HepG2 (cell line): ENCODE results near the gene FGD4. TPM values are rescaled to one million over a fixed set of nuclear protein-coding genes. Genes with fewer than 3 reads are reported as not detected.
A peak's percentile ranks its signal among the peaks of the same experiment; 100 is the strongest.

Experiments
- ATAC-seq: fragments of 200-7000 bp; cut with Tn5 transposase; 3 replicates; pipeline ENCODE4 v1.9.1; 2020; ENCODE audit warnings: mild to moderate bottlenecking, moderate library complexity
- BruUV-seq: library from RNA; stranded (reverse); fragments of 400-500 nt; replicated peaks from 2 replicates; lab custom pipeline; 2021; lab: Mats Ljungman, UMichigan
- CTCF ChIA-PET: fragments of 300-600 bp; formaldehyde crosslinking; extraction: SDS; loops from one replicate; lab custom pipeline; 2021; ENCODE audit warnings: low total read pairs, inconsistent platforms, low intra/inter-chr PET ratio; lab: Yijun Ruan, JAX
- POLR2A ChIA-PET: fragments of 350-600 bp; sonication (Branson Sonifier 250); formaldehyde crosslinking; loops from one replicate; lab custom pipeline; 2020; ENCODE audit warnings: antibody characterized with exemption, inconsistent platforms; lab: Yijun Ruan, JAX
- DNase-seq: peaks from one replicate; pipeline ENCODE4 v3.0.0-alpha.2; 2015; ENCODE audit warnings: low spot score
- FAIRE-seq: peaks from 3 replicates; lab custom pipeline; 2011; peaks lifted over from hg19 to GRCh38; lab: Jason Lieb, UNC
- H2AFZ ChIP-seq: one replicate; pipeline ENCODE4 v1.6.1; 2011; ENCODE audit warnings: low read length, inconsistent platforms
- H3K27ac ChIP-seq: fragments of 300-600 bp; 3 replicates; pipeline ENCODE4 v1.8.0; 2011; ENCODE audit warnings: mixed run types, mild to moderate bottlenecking, mixed read lengths, low read length, inconsistent platforms; ENCODE audit not compliant: insufficient read depth; ENCODE audit errors: extremely low read length
- H3K27me3 ChIP-seq, 2 experiments: fragments of 200-600 bp in 1 of 2; 2 replicates in 1 of 2; 3 replicates in 1 of 2; pipeline versions ENCODE4 v1.6.0 to v1.8.0; 2011; ENCODE audit warnings: low read length in 2 of 2, mild to moderate bottlenecking in 2 of 2, moderate library complexity in 2 of 2, inconsistent platforms in 1 of 2; ENCODE audit not compliant: insufficient read depth in 2 of 2, control insufficient read depth in 1 of 2
- H3K36me3 ChIP-seq, 2 experiments: fragments of 200-600 bp in 1 of 2; replicated peaks in 1 of 2; 2 replicates in 1 of 2; 3 replicates in 1 of 2; pipeline versions ENCODE4 v1.5.1 to v1.8.0; 2011; ENCODE audit warnings: low read length in 2 of 2, inconsistent platforms in 1 of 2; ENCODE audit not compliant: insufficient read depth in 2 of 2, control insufficient read depth in 1 of 2
- H3K4me1 ChIP-seq: 2 replicates; pipeline ENCODE4 v1.5.1; 2012; ENCODE audit warnings: low read length, inconsistent platforms; ENCODE audit not compliant: insufficient read depth
- H3K4me2 ChIP-seq: 2 replicates; pipeline ENCODE4 v1.6.0; 2011; ENCODE audit warnings: low read depth, low read length, inconsistent platforms
- H3K4me3 ChIP-seq, 3 experiments: fragments of 200-600 bp in 1 of 3; sonication (generic), shearing (Covaris generic) in 1 of 3; replicated peaks in 1 of 3; 2 replicates each; pipeline ENCODE4 v1.5.1; 2011 to 2016; ENCODE audit warnings: low read length in 3 of 3, inconsistent platforms in 2 of 3, low read depth in 2 of 3, mild to moderate bottlenecking in 2 of 3, control low read depth in 1 of 3, mixed read lengths in 1 of 3; ENCODE audit not compliant: insufficient read depth in 1 of 3
- H3K79me2 ChIP-seq: one replicate; pipeline ENCODE4 v1.6.1; 2011; ENCODE audit warnings: low read length, inconsistent platforms; ENCODE audit not compliant: insufficient read depth
- H3K9ac ChIP-seq: 2 replicates; pipeline ENCODE4 v1.6.0; 2011; ENCODE audit warnings: mild to moderate bottlenecking, low read depth, low read length, inconsistent platforms; ENCODE audit not compliant: insufficient read depth
- H3K9me3 ChIP-seq: 2 replicates; pipeline ENCODE4 v1.5.1; 2012; ENCODE audit warnings: mild to moderate bottlenecking, low read length
- H4K20me1 ChIP-seq: 2 replicates; pipeline ENCODE4 v1.6.0; 2011; ENCODE audit warnings: inconsistent platforms, mild to moderate bottlenecking, low read length, moderate library complexity; ENCODE audit not compliant: insufficient read depth
- EP300 ChIP-seq, 3 experiments: sonication (generic) in 1 of 3; formaldehyde crosslinking in 1 of 3; IDR thresholded peaks; 2 replicates each; pipeline versions ENCODE4 v1.5.1 to v1.6.1; 2011 to 2020; ENCODE audit warnings: low read depth in 2 of 3, low read length in 2 of 3, borderline replicate concordance in 1 of 3, improper control_type of control experiment in 1 of 3, mild to moderate bottlenecking in 1 of 3, missing genetic modification reagents in 1 of 3, moderate library complexity in 1 of 3
- FOSL2 ChIP-seq: sonication (generic); formaldehyde crosslinking; IDR thresholded peaks from 2 replicates; pipeline ENCODE4 v1.4.0; 2020; ENCODE audit warnings: missing genetic modification reagents
- GATAD1 ChIP-seq: IDR thresholded peaks from 2 replicates; pipeline ENCODE4 v1.6.1; 2016; ENCODE audit warnings: missing genetic modification reagents, missing compliant biosample characterization
- HDAC2 ChIP-seq: sonication (generic); formaldehyde crosslinking; IDR thresholded peaks from 2 replicates; pipeline ENCODE4 v1.4.0; 2020; ENCODE audit warnings: missing genetic modification reagents
- PITX1 ChIP-seq: sonication (generic); formaldehyde crosslinking; IDR thresholded peaks from 2 replicates; pipeline ENCODE4 v1.5.1; 2020; ENCODE audit warnings: mild to moderate bottlenecking, missing genetic modification reagents
- RXRA ChIP-seq: sonication (generic); formaldehyde crosslinking; IDR thresholded peaks from 2 replicates; pipeline ENCODE4 v1.5.1; 2020; ENCODE audit warnings: missing genetic modification reagents
- SOX6 ChIP-seq, 2 experiments: fragments of 450-650 bp in 1 of 2; sonication (generic) in 1 of 2; formaldehyde crosslinking in 1 of 2; IDR thresholded peaks; 2 replicates each; pipeline versions ENCODE4 v1.4.0 to v1.6.1; 2017 to 2020; ENCODE audit warnings: antibody characterized with exemption in 1 of 2, mild to moderate bottlenecking in 1 of 2, missing genetic modification reagents in 1 of 2
- TBX2 ChIP-seq: sonication (generic); formaldehyde crosslinking; IDR thresholded peaks from 2 replicates; pipeline ENCODE4 v1.5.0; 2020; ENCODE audit warnings: missing genetic modification reagents, mild to moderate bottlenecking, borderline replicate concordance
- ZBTB8A ChIP-seq: sonication (generic); formaldehyde crosslinking; IDR thresholded peaks from 2 replicates; pipeline ENCODE4 v1.4.0; 2020; ENCODE audit warnings: mild to moderate bottlenecking, low read depth, missing genetic modification reagents, borderline replicate concordance
- ZEB1 ChIP-seq: IDR thresholded peaks from 2 replicates; pipeline ENCODE4 v1.6.1; 2012; ENCODE audit warnings: mild to moderate bottlenecking, low read depth, inconsistent platforms; ENCODE audit not compliant: insufficient replicate concordance
- ZKSCAN8 ChIP-seq: IDR thresholded peaks from 2 replicates; pipeline ENCODE4 v1.6.1; 2016; ENCODE audit warnings: borderline replicate concordance, missing genetic modification reagents, missing compliant biosample characterization
- ZNF121 ChIP-seq: sonication (generic); formaldehyde crosslinking; IDR thresholded peaks from 2 replicates; pipeline ENCODE4 v1.5.0; 2020; ENCODE audit warnings: mild to moderate bottlenecking, missing genetic modification reagents
- WGBS: methylation state at CpG from one replicate; pipeline ENCODE4 v1.1.6; 2017; ENCODE audit warnings: low lambda C conversion rate; 5-methylcytosine and 5-hydroxymethylcytosine counted together
- in situ Hi-C: cut with HindIII; loops from 2 replicates; pipeline ENCODE4 v1.10.0; 2017; ENCODE audit warnings: low pct_unique_long_range_greater_than_20kb; ENCODE audit not compliant: extremely low pct_ligation_motif_present
- intact Hi-C: fragments of 100-400 bp; cut with micrococcal nuclease; formaldehyde crosslinking; loops from one replicate; pipeline ENCODE4 v1.10.0; 2022; ENCODE audit not compliant: unreplicated experiment
- polyA plus RNA-seq, 8 experiments: library from polyadenylated mRNA; depleted of rRNA in 3 of 8; stranded (reverse) in 7 of 8; unstranded in 1 of 8; fragments of >200 nt; fragmentation: Illumina TruSeq in 4 of 8; extraction: Trizol in 4 of 8; gene quantifications; 2 replicates each; pipeline versions ENCODE4 v1.2.1 to v1.2.3, GENCODE V29; 2011 to 2016; ENCODE audit warnings: low read depth in 4 of 8, missing spikeins in 1 of 8, mixed read lengths in 1 of 8; ENCODE audit not compliant: insufficient read depth in 1 of 8
- total RNA-seq, 5 experiments: library from RNA; depleted of rRNA; stranded (reverse); fragments of >200 nt; fragmentation: Illumina TruSeq; extraction: Trizol; gene quantifications; 2 replicates each; pipeline ENCODE4 v1.2.3, GENCODE V29; 2016; ENCODE audit warnings: low read depth in 1 of 5
- TF ChIP-seq, protein P1 (sequence below): IDR thresholded peaks from 2 replicates; pipeline ENCODE4 v1.6.1; 2018; ENCODE audit warnings: missing genetic modification reagents
- TF ChIP-seq, protein P2 (sequence below): IDR thresholded peaks from 2 replicates; pipeline ENCODE4 v1.4.0; 2020; ENCODE audit warnings: mild to moderate bottlenecking, missing genetic modification reagents
- TF ChIP-seq, protein P3 (sequence below): sonication (generic); formaldehyde crosslinking; IDR thresholded peaks from 2 replicates; pipeline ENCODE4 v1.4.0; 2020; ENCODE audit warnings: missing genetic modification reagents, borderline replicate concordance

FGD4 gene
- total and polyA plus RNA-seq, 2 of the 13 experiments (the other 11 are each of a cell fraction or from before 2014, with no cell fraction given): 4.6 to 6.6 TPM

DNA sequence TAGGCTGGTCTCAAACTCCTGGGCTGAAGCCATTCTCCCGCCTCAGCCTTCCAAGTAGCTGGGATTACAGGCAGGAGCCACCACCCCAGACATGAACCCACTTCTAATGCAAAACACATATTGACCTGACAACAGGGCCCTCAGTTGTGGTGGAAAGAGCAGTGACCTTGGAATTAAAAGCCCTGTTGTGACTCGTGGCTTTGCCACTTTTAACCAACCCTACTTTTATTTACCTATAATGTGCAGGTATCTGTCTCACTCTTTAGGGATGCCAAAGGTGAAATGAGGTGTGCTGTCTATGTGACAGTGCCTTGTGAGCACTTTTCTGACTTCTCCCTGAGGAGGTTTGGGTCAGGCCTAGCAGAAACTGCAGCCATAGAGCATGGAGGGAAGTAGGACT is 146.9 kb downstream of the FGD4 start:
- FAIRE-seq: peak; percentile 55
- Histone ChIP-seq H3K9ac (no peak overlapping the region), H3K27ac (peak overlapping the region; percentile 36), H3K36me3 (no peaks in the 10 kb centered on the region), H4K20me1 (peaks cover 8% of the 10 kb centered on the region; the same call in 1 of the 2 replicates), H3K9me3 (no peaks in the 10 kb centered on the region), H3K4me3 (no peak overlapping the region), H3K79me2 (peaks cover 62% of the 10 kb centered on the region), H3K27me3 (no peaks in the 10 kb centered on the region), H3K4me1 (peaks cover 60% of the 10 kb centered on the region), H3K4me2 (no peak overlapping the region), H2AFZ (no peak overlapping the region)
- 47% methylated on average over 2 of the region's 2 CpGs for WGBS
- peak; percentile 47 for ATAC-seq
- CTCF ChIA-PET: no interaction called here
- DNase-seq: peak; percentile 45
- POLR2A ChIA-PET: interaction anchor here (0.9 kb wide), 1 partner anchor 12 kb away, joined by 3 read pairs; no protein-coding TSS in a partner anchor
- intact Hi-C loops (no loop called here), in situ Hi-C loops (no loop called here)
- BruUV-seq: no TSS peak
- TF ChIP-seq, protein P1, sequence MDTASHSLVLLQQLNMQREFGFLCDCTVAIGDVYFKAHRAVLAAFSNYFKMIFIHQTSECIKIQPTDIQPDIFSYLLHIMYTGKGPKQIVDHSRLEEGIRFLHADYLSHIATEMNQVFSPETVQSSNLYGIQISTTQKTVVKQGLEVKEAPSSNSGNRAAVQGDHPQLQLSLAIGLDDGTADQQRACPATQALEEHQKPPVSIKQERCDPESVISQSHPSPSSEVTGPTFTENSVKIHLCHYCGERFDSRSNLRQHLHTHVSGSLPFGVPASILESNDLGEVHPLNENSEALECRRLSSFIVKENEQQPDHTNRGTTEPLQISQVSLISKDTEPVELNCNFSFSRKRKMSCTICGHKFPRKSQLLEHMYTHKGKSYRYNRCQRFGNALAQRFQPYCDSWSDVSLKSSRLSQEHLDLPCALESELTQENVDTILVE: peak; percentile 46; the same call in 1 of the 2 replicates
- TF ChIP-seq ZEB1 (peak; percentile 65), RXRA (peak; percentile 55; the same call in 1 of the 2 replicates), ZNF121 (CRISPR knock-in tag) (no peak), SOX6 (IDR thresholded peaks at IDR 0.05) (no peak), SOX6 (CRISPR knock-in tag; IDR thresholded peaks at IDR 0.05) (peak; percentile 50), FOSL2 (CRISPR knock-in tag) (peak; percentile 11; the same call in 1 of the 2 replicates), EP300 (IDR thresholded peaks at IDR 0.05; ENCODE audit: low read depth in 2 of 2, low read length in 2 of 2) (peak in 1 of 2 experiments; percentile 40; a peak in 2 of 4 replicates), EP300 (CRISPR knock-in tag; IDR thresholded peaks at IDR 0.05; ENCODE audit: borderline replicate concordance) (no peak), ZKSCAN8 (CRISPR knock-in tag) (no peak), PITX1 (CRISPR knock-in tag) (peak; percentile 55; the same call in 1 of the 2 replicates), HDAC2 (0 out of 2 replicates have a peak, but pooled peaks have one; percentile 10), TBX2 (CRISPR knock-in tag) (peak; percentile 36; the same call in 1 of the 2 replicates), GATAD1 (CRISPR knock-in tag) (no peak), ZBTB8A (CRISPR knock-in tag) (no peak)
- TF ChIP-seq, protein P2, sequence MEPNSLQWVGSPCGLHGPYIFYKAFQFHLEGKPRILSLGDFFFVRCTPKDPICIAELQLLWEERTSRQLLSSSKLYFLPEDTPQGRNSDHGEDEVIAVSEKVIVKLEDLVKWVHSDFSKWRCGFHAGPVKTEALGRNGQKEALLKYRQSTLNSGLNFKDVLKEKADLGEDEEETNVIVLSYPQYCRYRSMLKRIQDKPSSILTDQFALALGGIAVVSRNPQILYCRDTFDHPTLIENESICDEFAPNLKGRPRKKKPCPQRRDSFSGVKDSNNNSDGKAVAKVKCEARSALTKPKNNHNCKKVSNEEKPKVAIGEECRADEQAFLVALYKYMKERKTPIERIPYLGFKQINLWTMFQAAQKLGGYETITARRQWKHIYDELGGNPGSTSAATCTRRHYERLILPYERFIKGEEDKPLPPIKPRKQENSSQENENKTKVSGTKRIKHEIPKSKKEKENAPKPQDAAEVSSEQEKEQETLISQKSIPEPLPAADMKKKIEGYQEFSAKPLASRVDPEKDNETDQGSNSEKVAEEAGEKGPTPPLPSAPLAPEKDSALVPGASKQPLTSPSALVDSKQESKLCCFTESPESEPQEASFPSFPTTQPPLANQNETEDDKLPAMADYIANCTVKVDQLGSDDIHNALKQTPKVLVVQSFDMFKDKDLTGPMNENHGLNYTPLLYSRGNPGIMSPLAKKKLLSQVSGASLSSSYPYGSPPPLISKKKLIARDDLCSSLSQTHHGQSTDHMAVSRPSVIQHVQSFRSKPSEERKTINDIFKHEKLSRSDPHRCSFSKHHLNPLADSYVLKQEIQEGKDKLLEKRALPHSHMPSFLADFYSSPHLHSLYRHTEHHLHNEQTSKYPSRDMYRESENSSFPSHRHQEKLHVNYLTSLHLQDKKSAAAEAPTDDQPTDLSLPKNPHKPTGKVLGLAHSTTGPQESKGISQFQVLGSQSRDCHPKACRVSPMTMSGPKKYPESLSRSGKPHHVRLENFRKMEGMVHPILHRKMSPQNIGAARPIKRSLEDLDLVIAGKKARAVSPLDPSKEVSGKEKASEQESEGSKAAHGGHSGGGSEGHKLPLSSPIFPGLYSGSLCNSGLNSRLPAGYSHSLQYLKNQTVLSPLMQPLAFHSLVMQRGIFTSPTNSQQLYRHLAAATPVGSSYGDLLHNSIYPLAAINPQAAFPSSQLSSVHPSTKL (CRISPR knock-in tag): peak; percentile 75
- TF ChIP-seq, protein P3, sequence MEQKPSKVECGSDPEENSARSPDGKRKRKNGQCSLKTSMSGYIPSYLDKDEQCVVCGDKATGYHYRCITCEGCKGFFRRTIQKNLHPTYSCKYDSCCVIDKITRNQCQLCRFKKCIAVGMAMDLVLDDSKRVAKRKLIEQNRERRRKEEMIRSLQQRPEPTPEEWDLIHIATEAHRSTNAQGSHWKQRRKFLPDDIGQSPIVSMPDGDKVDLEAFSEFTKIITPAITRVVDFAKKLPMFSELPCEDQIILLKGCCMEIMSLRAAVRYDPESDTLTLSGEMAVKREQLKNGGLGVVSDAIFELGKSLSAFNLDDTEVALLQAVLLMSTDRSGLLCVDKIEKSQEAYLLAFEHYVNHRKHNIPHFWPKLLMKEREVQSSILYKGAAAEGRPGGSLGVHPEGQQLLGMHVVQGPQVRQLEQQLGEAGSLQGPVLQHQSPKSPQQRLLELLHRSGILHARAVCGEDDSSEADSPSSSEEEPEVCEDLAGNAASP: peak; percentile 6; the same call in 1 of the 2 replicates
